K562 (cell line): ENCODE data around the gene HAPLN2. TPM values are rescaled to one million over a fixed set of nuclear protein-coding genes. Genes with fewer than 3 reads are reported as not detected.

Experiments
- CBX3 ChIP-seq, 2 experiments: IDR thresholded peaks; 1 replicate in 1 of 2; 2 replicates in 1 of 2; pipeline ENCODE4 v1.6.1; 2012; ENCODE audit warnings: inconsistent platforms in 2 of 2, low read length in 2 of 2, borderline replicate concordance in 1 of 2, control low read depth in 1 of 2
- CLOCK ChIP-seq: fragments of 250-450 bp; sonication (Bioruptor Pico); IDR thresholded peaks from 2 replicates; pipeline ENCODE4 v1.4.0; 2020; ENCODE audit warnings: mild to moderate bottlenecking, moderate library complexity, borderline replicate concordance
- CSDE1 ChIP-seq, 2 experiments: fragments of 450-650 bp; IDR thresholded peaks; 2 replicates each; pipeline ENCODE4 v1.6.1; 2016; ENCODE audit warnings: mild to moderate bottlenecking in 1 of 2
- GATA2 ChIP-seq: sonication (generic); formaldehyde crosslinking; IDR thresholded peaks from 2 replicates; pipeline ENCODE4 v1.4.0; 2020; ENCODE audit warnings: mild to moderate bottlenecking, missing genetic modification reagents
- HNRNPL ChIP-seq: fragments of 200-400 bp; formaldehyde crosslinking; IDR thresholded peaks from 2 replicates; pipeline ENCODE4 v1.6.1; 2017; ENCODE audit warnings: low read depth, mild to moderate bottlenecking, low read length
- JUN ChIP-seq, 2 experiments: sonication (generic) in 1 of 2; formaldehyde crosslinking in 1 of 2; IDR thresholded peaks; 2 replicates each; pipeline versions ENCODE4 v1.6.1 to v1.8.0; 2012 to 2022; ENCODE audit warnings: borderline replicate concordance in 2 of 2, mild to moderate bottlenecking in 2 of 2, improper control_type of control experiment in 1 of 2, low read depth in 1 of 2, low read length in 1 of 2, missing genetic modification reagents in 1 of 2
- LARP7 ChIP-seq: fragments of 450-650 bp; IDR thresholded peaks from 2 replicates; pipeline ENCODE4 v1.6.1; 2016
- MAFG ChIP-seq: fragments of 450-650 bp; conservative IDR thresholded peaks from 2 replicates; pipeline ENCODE4 v1.6.1; 2016; ENCODE audit warnings: missing genetic modification characterization, missing compliant biosample characterization
- MXD1 ChIP-seq: fragments of 250-450 bp; sonication (Bioruptor Pico); IDR thresholded peaks from 2 replicates; pipeline ENCODE4 v1.8.0; 2021; ENCODE audit warnings: borderline replicate concordance, mild to moderate bottlenecking, moderate library complexity; ENCODE audit not compliant: poor library complexity, severe bottlenecking
- PHB2 ChIP-seq: fragments of 450-650 bp; IDR thresholded peaks from 2 replicates; pipeline ENCODE4 v1.6.1; 2017; ENCODE audit warnings: low read depth
- POLR2AphosphoS5 ChIP-seq: IDR thresholded peaks from 2 replicates; pipeline ENCODE4 v1.6.1; 2011; ENCODE audit warnings: mild to moderate bottlenecking, low read depth, low read length, moderate library complexity; ENCODE audit not compliant: control insufficient read depth, insufficient read depth
- SETDB1 ChIP-seq: IDR thresholded peaks from one replicate; pipeline ENCODE4 v1.6.1; 2012; ENCODE audit warnings: low read length, control low read depth, inconsistent platforms
- SUPT5H ChIP-seq: fragments of 450-650 bp; IDR thresholded peaks from 2 replicates; pipeline ENCODE4 v1.6.1; 2016
- U2AF2 ChIP-seq: fragments of 200-400 bp; formaldehyde crosslinking; optimal IDR thresholded peaks from 2 replicates; pipeline ENCODE3; 2017; ENCODE audit warnings: low read depth, mild to moderate bottlenecking, low read length
- ZNF143 ChIP-seq: sonication (generic); formaldehyde crosslinking; IDR thresholded peaks from 2 replicates; pipeline ENCODE4 v1.9.0; 2022; ENCODE audit warnings: mild to moderate bottlenecking, missing genetic modification reagents
- ZNF512 ChIP-seq: IDR thresholded peaks from 2 replicates; pipeline ENCODE4 v1.6.1; 2016; ENCODE audit warnings: missing genetic modification characterization, missing compliant biosample characterization
- polyA plus RNA-seq, 8 experiments: library from polyadenylated mRNA; depleted of rRNA in 4 of 8; stranded (reverse) in 5 of 8; unstranded in 3 of 8; fragments of >200 nt; fragmentation: Nextera tagmentation in 2 of 8; fragmentation: Illumina TruSeq in 1 of 8; extraction: Ambion mirVana in 2 of 8; extraction: Trizol in 1 of 8; gene quantifications; 2 replicates each; pipeline versions ENCODE4 v1.2.1 to v1.2.3, GENCODE V29; 2011 to 2014; ENCODE audit warnings: inconsistent platforms in 1 of 8, missing spikeins in 1 of 8
- total RNA-seq, 7 experiments: library from RNA; depleted of rRNA in 6 of 7; stranded (reverse); fragments of >200 nt in 6 of 7; fragmentation: Illumina TruSeq in 2 of 7; extraction: Trizol in 2 of 7; gene quantifications; 2 replicates each; pipeline versions ENCODE4 v1.2.1 to v1.2.3, GENCODE V29; 2011 to 2021; ENCODE audit warnings: low replicate concordance in 1 of 7

Gene HAPLN2
- total and polyA plus RNA-seq, 9 of the 15 experiments (the other 6 are each of a cell fraction or from before 2014, with no cell fraction given) = 0.14 to 5.2 (median 3.8) TPM; not detected in 4

GRCh38 chr1:156658945-156659574 is 39.8 kb downstream of the HAPLN2 start (continued):
- TF ChIP-seq CLOCK (CRISPR knock-in tag) (no peak), ZNF143 (CRISPR knock-in tag) (0 out of 2 replicates have a peak, but pooled peaks have one; percentile 7), MXD1 (no peak), LARP7 (no peak), CBX3 (IDR thresholded peaks at IDR 0.05; ENCODE audit: borderline replicate concordance in 1 of 2, low read length in 2 of 2) (no peak), MAFG (tag) (no peak), CSDE1 (IDR thresholded peaks at IDR 0.05) (no peak), ZNF512 (no peak), HNRNPL (no peak), POLR2AphosphoS5 (no peak), GATA2 (CRISPR knock-in tag) (no peak), SETDB1 (no peak), U2AF2 (no peak), PHB2 (no peak), JUN (IDR thresholded peaks at IDR 0.05; ENCODE audit: borderline replicate concordance, low read depth, low read length) (no peak), JUN (CRISPR knock-in tag; IDR thresholded peaks at IDR 0.05; ENCODE audit: borderline replicate concordance) (no peak), SUPT5H (no peak)
